HFF-Myc (cell line): ENCODE measurements around the gene YPEL2.
"Not testable (repeated sequence)": the region's sequence is repeated elsewhere in the genome, so short reads cannot be mapped to it uniquely, and the experiment has no call there.

Experiments
- DNase-seq: peaks from one replicate; pipeline ENCODE4 v3.0.0-alpha.2; 2011; ENCODE audit warnings: low read depth; ENCODE audit errors: extremely low read depth
- H3K4me3 ChIP-seq: replicated peaks from 2 replicates; pipeline ENCODE4 v1.5.1; 2011; ENCODE audit warnings: low read depth, mild to moderate bottlenecking, control low read depth, low read length
- TF ChIP-seq, protein P1 (sequence below): IDR thresholded peaks from 2 replicates; pipeline ENCODE4 v1.5.1; 2012; ENCODE audit warnings: mild to moderate bottlenecking, low read depth, low read length, control low read depth; ENCODE audit errors: missing control alignments

Gene YPEL2

DNA sequence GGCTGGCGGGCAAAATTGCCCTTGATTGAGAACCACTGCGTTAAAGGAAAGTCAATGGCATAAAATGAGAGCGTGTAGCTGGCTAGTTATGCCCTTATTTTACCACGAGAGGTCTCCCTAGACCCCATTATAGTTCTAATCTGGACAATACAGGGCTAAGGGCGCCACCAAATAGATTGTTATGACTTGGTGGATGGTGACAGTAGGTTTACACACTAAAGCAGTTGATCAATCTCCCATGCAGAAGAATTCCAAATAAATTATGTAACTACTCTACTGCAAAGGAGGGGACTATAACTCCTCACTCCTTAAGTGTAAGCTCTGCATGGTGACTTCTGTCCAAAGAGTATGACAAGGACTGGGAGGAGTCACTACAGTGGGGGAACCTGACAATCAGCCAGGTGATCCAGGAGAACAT, 20.4 kb upstream of the YPEL2 start:
- TF ChIP-seq, protein P1, sequence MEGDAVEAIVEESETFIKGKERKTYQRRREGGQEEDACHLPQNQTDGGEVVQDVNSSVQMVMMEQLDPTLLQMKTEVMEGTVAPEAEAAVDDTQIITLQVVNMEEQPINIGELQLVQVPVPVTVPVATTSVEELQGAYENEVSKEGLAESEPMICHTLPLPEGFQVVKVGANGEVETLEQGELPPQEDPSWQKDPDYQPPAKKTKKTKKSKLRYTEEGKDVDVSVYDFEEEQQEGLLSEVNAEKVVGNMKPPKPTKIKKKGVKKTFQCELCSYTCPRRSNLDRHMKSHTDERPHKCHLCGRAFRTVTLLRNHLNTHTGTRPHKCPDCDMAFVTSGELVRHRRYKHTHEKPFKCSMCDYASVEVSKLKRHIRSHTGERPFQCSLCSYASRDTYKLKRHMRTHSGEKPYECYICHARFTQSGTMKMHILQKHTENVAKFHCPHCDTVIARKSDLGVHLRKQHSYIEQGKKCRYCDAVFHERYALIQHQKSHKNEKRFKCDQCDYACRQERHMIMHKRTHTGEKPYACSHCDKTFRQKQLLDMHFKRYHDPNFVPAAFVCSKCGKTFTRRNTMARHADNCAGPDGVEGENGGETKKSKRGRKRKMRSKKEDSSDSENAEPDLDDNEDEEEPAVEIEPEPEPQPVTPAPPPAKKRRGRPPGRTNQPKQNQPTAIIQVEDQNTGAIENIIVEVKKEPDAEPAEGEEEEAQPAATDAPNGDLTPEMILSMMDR = peak; percentile 65
- DNase-seq = peak; percentile 35
- H3K4me3 ChIP-seq = no peak overlapping the region

DNA sequence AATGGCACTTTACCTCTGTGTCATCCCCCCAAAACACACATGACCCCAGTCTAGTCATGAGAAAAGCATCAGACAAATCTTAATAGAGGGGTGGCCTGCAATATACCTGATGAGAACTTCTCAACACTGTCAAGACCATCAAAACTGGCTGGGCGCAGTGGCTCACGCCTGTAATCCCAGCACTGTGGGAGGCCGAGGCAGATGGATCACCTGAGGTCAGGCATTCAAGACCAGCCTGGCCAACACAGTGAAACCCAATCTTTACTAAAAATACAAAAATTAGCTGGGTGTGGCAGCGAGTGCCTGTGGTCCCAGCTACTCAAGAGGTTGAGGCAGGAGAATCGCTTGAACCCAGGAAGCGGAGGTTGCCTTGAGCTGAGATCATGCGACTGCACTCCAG, 19.9 kb upstream of the YPEL2 start:
- not testable (repeated sequence) for H3K4me3 ChIP-seq, DNase-seq

DNA sequence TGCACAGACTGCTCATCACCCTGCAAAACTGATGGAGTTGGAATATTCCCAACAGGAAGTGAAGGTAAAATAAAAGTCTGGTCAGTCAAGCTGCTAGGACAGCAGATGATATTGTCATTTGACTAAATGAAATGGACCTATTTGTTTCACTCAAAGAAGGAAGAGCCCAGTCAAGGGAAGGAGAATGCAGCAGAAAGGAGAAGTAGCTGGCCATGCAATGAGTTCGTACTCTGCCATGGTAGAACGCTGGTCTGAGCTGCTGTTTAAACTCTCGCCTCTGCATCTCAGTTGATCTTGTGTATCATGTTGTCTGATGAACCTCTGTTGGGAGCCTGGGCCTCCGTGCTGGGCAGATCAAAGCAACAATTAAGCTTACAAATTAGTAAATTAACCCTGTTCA, 15.6 kb upstream of the YPEL2 start:
- TF ChIP-seq, protein P1 = no peak
- H3K4me3 ChIP-seq = no peak overlapping the region
- DNase-seq = no peak

DNA sequence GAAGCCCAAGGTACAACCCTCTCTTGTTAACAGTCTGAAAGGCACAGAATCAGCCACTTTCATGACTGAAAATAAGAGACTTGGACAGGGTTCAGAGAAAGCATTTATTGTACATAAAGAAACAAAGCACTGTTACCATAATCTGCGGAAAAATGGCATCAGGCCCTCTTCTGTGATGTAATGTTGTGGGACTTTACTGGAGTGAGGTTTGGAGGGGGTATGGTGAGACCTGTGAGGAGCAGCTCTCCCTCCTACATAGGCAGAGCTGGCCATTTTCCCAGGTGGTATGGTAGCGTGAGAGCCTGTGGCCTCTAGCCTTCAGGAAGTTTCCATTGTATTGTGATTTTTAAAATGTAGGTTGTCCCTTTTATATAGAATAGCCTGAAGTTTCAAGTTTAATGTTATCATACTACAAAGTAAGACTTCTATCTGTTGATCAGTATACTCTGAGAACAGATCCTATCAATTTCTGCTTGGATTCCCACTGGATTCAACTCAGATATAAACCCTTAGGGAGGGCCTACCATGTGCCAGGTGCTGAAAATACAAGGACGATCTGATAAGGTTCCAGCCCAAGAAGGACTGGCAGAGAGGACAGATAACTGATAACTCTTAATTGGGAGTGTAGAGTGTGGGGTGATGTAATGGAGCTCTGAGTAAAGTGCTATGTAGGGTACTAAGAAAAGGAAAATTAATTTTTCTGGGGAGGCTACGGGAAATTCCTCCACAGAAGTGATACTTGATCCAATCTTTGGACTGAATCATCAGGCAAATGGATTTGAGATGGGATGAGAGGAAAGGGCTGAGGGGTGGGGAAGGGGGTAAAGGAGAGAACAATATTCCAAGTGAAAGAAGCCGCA, 4.1 kb upstream of the YPEL2 start:
- H3K4me3 ChIP-seq = no peak overlapping the region
- no peak for DNase-seq
- TF ChIP-seq, protein P1 = no peak

DNA sequence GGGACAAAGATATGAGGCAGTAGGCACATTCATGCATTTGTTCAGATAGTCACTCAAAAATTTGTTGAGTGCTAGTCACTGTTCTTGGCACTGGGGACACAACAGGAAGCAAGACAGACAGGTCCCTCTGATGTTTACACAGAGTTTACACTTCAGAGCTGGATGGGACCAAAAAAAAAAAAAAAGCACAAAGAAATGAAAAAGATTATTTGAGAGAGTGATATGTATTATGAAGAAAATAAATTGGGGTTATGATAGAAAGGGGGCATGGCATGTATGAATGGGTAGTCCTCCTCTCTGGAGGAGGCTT, 3.5 kb upstream of the YPEL2 start:
- TF ChIP-seq, protein P1 = no peak
- DNase-seq = no peak
- H3K4me3 ChIP-seq = no peak overlapping the region

DNA sequence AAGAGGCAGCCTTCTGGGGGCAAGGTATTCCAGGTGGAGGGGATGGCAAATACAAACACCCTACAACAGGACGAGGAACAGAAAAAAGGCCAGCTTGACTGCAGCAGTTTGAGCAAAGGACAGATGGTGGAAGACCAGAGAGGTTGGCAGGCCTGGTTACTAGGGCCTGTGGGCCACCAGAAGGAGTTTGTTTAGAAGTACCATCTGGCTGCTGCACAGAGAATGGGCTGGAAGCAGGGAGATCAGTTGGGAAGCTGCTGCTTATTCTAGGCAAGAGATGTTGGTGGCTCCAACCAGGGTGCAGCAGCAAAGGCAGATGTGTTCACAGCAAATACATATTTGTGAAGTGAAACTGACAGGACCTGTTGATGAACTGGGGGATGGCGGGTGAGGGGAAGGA, 2.9 kb upstream of the YPEL2 start:
- H3K4me3 ChIP-seq = no peak overlapping the region
- DNase-seq = no peak

DNA sequence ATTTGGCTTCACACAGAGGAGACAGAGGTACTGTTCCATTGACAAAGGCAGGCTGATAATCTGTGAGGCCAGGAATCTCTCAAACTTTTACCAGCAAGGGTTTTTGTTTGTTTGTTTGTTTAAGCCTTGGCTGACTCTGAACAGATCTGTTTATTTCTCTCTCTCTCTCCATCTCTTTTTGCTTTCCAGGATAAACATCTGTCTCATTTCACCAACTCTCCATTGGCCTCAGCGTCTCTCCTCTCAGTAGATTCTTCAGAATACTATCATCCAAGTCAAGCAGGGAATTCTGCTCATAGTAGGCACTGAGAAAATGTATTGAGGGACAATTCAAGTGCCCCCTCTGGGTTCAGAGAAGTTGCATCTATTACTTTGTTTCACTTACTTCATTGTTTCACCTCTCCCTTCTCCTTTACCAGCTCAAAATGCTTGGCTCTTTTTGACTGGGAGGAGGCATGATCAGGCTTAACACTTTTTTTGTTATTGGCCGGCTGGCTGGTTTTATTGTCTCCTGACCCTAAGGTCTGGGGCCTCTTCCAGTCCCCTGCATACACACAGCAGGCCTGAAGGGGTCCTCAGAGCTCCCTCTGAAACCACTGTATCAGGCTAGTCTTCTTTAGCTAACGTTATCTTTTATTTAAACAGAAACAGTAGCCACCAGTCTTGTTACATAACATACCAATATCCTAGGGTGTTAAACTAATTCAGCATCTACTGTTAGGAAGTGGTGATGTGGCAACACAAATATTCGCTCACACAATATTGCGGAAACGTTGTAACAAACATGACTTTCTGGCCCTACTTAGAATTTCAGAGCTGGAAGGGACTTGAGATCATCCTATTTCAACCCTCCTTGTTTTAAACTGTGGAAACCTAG, 2.0 kb upstream of the YPEL2 start:
- peak; percentile 59 for DNase-seq
- TF ChIP-seq, protein P1 = peak; percentile 87
- no peak overlapping the region for H3K4me3 ChIP-seq

More for the DNA sequence above, 2.9 kb upstream of the YPEL2 start:
- TF ChIP-seq, protein P1 = no peak
